ENCODE results near the gene SMAD1.

The SMAD1 gene

GRCh38 chr4:145540235-145540634, 58.6 kb downstream of the SMAD1 start:
- ChIA-PET POLR2A (no interaction called here), CTCF (interaction anchor here (2.9 kb wide), 1 partner anchor 17 kb away, joined by 11 read pairs; no protein-coding TSS in a partner anchor)
- no peak for TF ChIP-seq CTCF (IDR thresholded peaks at IDR 0.05; ENCODE audit: control extremely low read depth, extremely low read depth, low read depth, missing control alignments)
- DNase-seq (ENCODE audit: extremely low spot score), result no peak

- no peak for TF ChIP-seq CTCF (IDR thresholded peaks at IDR 0.05; ENCODE audit: control extremely low read depth, extremely low read depth, low read depth, missing control alignments)
- POLR2A ChIA-PET, result no interaction called here
- no peak for DNase-seq (ENCODE audit: extremely low spot score)
- CTCF ChIA-PET, result interaction anchor here (1.1 to 2.4 kb wide), 4 partner anchors 9 to 16 kb away, joined by 3 to 15 read pairs (median 5); no protein-coding TSS in a partner anchor
Observed at GRCh38 chr4:145541346-145541745, 59.7 kb downstream of the SMAD1 start.

GRCh38 chr4:145545031-145545430, 63.4 kb downstream of the SMAD1 start:
- ChIA-PET CTCF (interaction anchor here (1.1 to 2.2 kb wide), 6 partner anchors 9 to 311 kb away, joined by 3 to 4 read pairs (median 3); no protein-coding TSS in a partner anchor), POLR2A (no interaction called here)
- no peak for DNase-seq (ENCODE audit: extremely low spot score)
- TF ChIP-seq CTCF (IDR thresholded peaks at IDR 0.05; ENCODE audit: control extremely low read depth, extremely low read depth, low read depth, missing control alignments), result no peak

- TF ChIP-seq CTCF (IDR thresholded peaks at IDR 0.05; ENCODE audit: control extremely low read depth, extremely low read depth, low read depth, missing control alignments), result no peak
- ChIA-PET CTCF (interaction anchor here (1.1 to 2.2 kb wide), 8 partner anchors 9 to 312 kb away, joined by 3 to 6 read pairs (median 4); no protein-coding TSS in a partner anchor), POLR2A (no interaction called here)
- no peak for DNase-seq (ENCODE audit: extremely low spot score)
Observed at GRCh38 chr4:145545538-145546174, 64.0 kb downstream of the SMAD1 start.

- ChIA-PET CTCF (interaction anchor here (1.1 to 2.2 kb wide), 5 partner anchors 9 to 313 kb away, joined by 3 to 6 read pairs (median 4); no protein-coding TSS in a partner anchor), POLR2A (no interaction called here)
- TF ChIP-seq CTCF (IDR thresholded peaks at IDR 0.05; ENCODE audit: control extremely low read depth, extremely low read depth, low read depth, missing control alignments), result no peak
- no peak for DNase-seq (ENCODE audit: extremely low spot score)
Observed at GRCh38 chr4:145546175-145546915, 64.7 kb downstream of the SMAD1 start.

- CTCF ChIA-PET, result interaction anchor here (6.4 kb wide), 1 partner anchor 318 kb away, joined by 58 read pairs; no protein-coding TSS in a partner anchor
- POLR2A ChIA-PET, result no interaction called here
- no peak for TF ChIP-seq CTCF (IDR thresholded peaks at IDR 0.05; ENCODE audit: control extremely low read depth, extremely low read depth, low read depth, missing control alignments)
- no peak for DNase-seq (ENCODE audit: extremely low spot score)
Observed at GRCh38 chr4:145551660-145552059, 70.0 kb downstream of the SMAD1 start.

All from GM10248 (cell line).